Keratinocyte (primary cell): ENCODE results near the gene NPS. TPM values are rescaled to one million over a fixed set of nuclear protein-coding genes. Genes with fewer than 3 reads are reported as not detected.

Experiments used
- DNase-seq: peaks from one replicate; pipeline ENCODE4 v3.0.0-alpha.2; 2011; ENCODE audit warnings: low read depth, missing footprints, low spot score
- FAIRE-seq: peaks from 2 replicates; lab custom pipeline; 2011; peaks lifted over from hg19 to GRCh38; lab: Jason Lieb, UNC
- H2AFZ ChIP-seq: 2 replicates; pipeline ENCODE4 v1.6.0; 2012; ENCODE audit warnings: low read length, control low read depth, inconsistent platforms; ENCODE audit not compliant: control insufficient read depth
- H3K27ac ChIP-seq: 2 replicates; pipeline ENCODE4 v1.5.1; 2011; ENCODE audit warnings: low read length; ENCODE audit not compliant: control insufficient read depth, insufficient read depth
- H3K27me3 ChIP-seq: 3 replicates; pipeline ENCODE4 v1.6.0; 2011; ENCODE audit warnings: low read length; ENCODE audit not compliant: control insufficient read depth, insufficient read depth; ENCODE audit errors: extremely low read depth
- H3K36me3 ChIP-seq, 2 experiments: 2 replicates in 1 of 2; 3 replicates in 1 of 2; pipeline ENCODE4 v1.5.1; 2011; ENCODE audit warnings: low read length in 2 of 2, mild to moderate bottlenecking in 1 of 2; ENCODE audit not compliant: control insufficient read depth in 2 of 2, insufficient read depth in 2 of 2; ENCODE audit errors: extremely low read depth in 1 of 2
- H3K4me1 ChIP-seq: 3 replicates; pipeline ENCODE4 v1.5.1; 2011; ENCODE audit warnings: low read length; ENCODE audit not compliant: control insufficient read depth, insufficient read depth; ENCODE audit errors: extremely low read depth
- H3K4me2 ChIP-seq: 3 replicates; pipeline ENCODE4 v1.6.0; 2011; ENCODE audit warnings: low read depth, low read length; ENCODE audit not compliant: control insufficient read depth, insufficient read depth; ENCODE audit errors: extremely low read depth
- H3K4me3 ChIP-seq, 3 experiments: fragments of 200-600 bp in 1 of 3; sonication (generic) in 1 of 3; 2 replicates in 2 of 3; 3 replicates in 1 of 3; pipeline ENCODE4 v1.5.1; 2011 to 2016; ENCODE audit warnings: low read length in 3 of 3, mild to moderate bottlenecking in 3 of 3, control low read depth in 2 of 3, inconsistent platforms in 1 of 3, low read depth in 1 of 3, mixed read lengths in 1 of 3, mixed run types in 1 of 3, moderate library complexity in 1 of 3; ENCODE audit not compliant: control insufficient read depth in 2 of 3, insufficient read depth in 2 of 3; ENCODE audit errors: extremely low read depth in 1 of 3
- H3K79me2 ChIP-seq: 2 replicates; pipeline ENCODE4 v1.6.0; 2012; ENCODE audit warnings: low read length; ENCODE audit not compliant: control insufficient read depth, insufficient read depth
- H3K9ac ChIP-seq: 3 replicates; pipeline ENCODE4 v1.6.0; 2011; ENCODE audit warnings: low read length; ENCODE audit not compliant: control insufficient read depth, insufficient read depth; ENCODE audit errors: extremely low read depth
- H3K9me1 ChIP-seq: 3 replicates; pipeline ENCODE4 v1.6.0; 2011; ENCODE audit warnings: low read length; ENCODE audit not compliant: control insufficient read depth, insufficient read depth; ENCODE audit errors: extremely low read depth
- H3K9me3 ChIP-seq: 2 replicates; pipeline ENCODE4 v1.5.1; 2012; ENCODE audit warnings: low read depth, low read length; ENCODE audit not compliant: control insufficient read depth
- H4K20me1 ChIP-seq: 3 replicates; pipeline ENCODE4 v1.6.0; 2011; ENCODE audit warnings: low read length; ENCODE audit not compliant: control insufficient read depth, insufficient read depth; ENCODE audit errors: extremely low read depth
- EZH2 ChIP-seq: IDR thresholded peaks from one replicate; pipeline ENCODE4 v1.6.1; 2012; ENCODE audit warnings: inconsistent platforms, mild to moderate bottlenecking, low read length, moderate library complexity
- dilution Hi-C: fragments of 300-500 bp; cut with MboI; formaldehyde crosslinking; loops from one replicate; pipeline ENCODE4 v1.7.0; 2020; ENCODE audit warnings: low sequenced_read_pairs; ENCODE audit not compliant: extremely low pct_ligation_motif_present
- polyA plus RNA-seq, 5 experiments: library from polyadenylated mRNA; depleted of rRNA in 3 of 5; stranded (reverse) in 3 of 5; stranded (forward) in 1 of 5; unstranded in 1 of 5; fragments of >200 nt; gene quantifications; 1 replicate in 1 of 5; 2 replicates in 3 of 5; 3 replicates in 1 of 5; pipeline versions ENCODE4 v1.2.1 to v1.2.3, GENCODE V29; 2011 to 2012; ENCODE audit warnings: missing spikeins in 2 of 5, low read depth in 1 of 5, low replicate concordance in 1 of 5
- TF ChIP-seq, protein P1 (sequence below), 3 experiments: IDR thresholded peaks in 1 of 3; conservative IDR thresholded peaks in 1 of 3; optimal IDR thresholded peaks in 1 of 3; 2 replicates in 2 of 3; 3 replicates in 1 of 3; pipeline versions ENCODE3 to v1.5.1; 2011; ENCODE audit warnings: low read length in 3 of 3, mild to moderate bottlenecking in 3 of 3, moderate library complexity in 2 of 3, control low read depth in 1 of 3, inconsistent platforms in 1 of 3; ENCODE audit not compliant: insufficient read depth in 2 of 3; ENCODE audit errors: extremely low read depth in 1 of 3

NPS gene
- polyA plus RNA-seq, 1 donor (not counting 4 experiments of a cell fraction or from before 2014, with no cell fraction given), result not detected

DNA sequence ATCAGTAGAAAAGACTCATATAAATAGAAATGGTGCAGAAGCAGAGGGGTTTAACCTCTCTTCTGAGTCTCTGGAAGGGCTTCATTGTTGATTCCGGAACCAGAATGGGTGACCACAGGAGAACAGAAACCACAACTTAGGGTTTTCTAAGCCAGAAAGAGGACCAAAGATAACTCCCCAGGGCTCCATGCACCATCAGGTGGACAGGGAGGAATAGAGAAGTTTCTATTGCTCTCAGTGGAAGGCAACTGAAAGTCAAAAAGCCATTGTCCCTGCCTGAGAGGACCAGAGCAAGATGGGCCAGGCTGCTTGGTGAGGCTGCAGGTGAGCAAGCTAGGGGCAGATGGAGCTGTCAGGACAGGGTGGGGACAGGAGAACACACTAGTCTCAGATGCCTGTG lies 14.6 kb upstream of the NPS start:
- Histone ChIP-seq H3K4me2 (no peak overlapping the region), H3K4me1 (no peaks in the 10 kb centered on the region), H3K9me3 (no peaks in the 10 kb centered on the region), H3K9ac (no peak overlapping the region), H3K9me1 (no peaks in the 10 kb centered on the region), H3K79me2 (no peaks in the 10 kb centered on the region), H3K27ac (no peak overlapping the region), H3K27me3 (no peaks in the 10 kb centered on the region), H2AFZ (no peak overlapping the region), H3K4me3 (no peak overlapping the region), H4K20me1 (no peaks in the 10 kb centered on the region), H3K36me3 (no peaks in the 10 kb centered on the region)
- FAIRE-seq (no peak), DNase-seq (no peak)
- dilution Hi-C loops, result no loop called here
- no peak for TF ChIP-seq EZH2
- TF ChIP-seq, protein P1, sequence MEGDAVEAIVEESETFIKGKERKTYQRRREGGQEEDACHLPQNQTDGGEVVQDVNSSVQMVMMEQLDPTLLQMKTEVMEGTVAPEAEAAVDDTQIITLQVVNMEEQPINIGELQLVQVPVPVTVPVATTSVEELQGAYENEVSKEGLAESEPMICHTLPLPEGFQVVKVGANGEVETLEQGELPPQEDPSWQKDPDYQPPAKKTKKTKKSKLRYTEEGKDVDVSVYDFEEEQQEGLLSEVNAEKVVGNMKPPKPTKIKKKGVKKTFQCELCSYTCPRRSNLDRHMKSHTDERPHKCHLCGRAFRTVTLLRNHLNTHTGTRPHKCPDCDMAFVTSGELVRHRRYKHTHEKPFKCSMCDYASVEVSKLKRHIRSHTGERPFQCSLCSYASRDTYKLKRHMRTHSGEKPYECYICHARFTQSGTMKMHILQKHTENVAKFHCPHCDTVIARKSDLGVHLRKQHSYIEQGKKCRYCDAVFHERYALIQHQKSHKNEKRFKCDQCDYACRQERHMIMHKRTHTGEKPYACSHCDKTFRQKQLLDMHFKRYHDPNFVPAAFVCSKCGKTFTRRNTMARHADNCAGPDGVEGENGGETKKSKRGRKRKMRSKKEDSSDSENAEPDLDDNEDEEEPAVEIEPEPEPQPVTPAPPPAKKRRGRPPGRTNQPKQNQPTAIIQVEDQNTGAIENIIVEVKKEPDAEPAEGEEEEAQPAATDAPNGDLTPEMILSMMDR (optimal IDR thresholded peaks at IDR 0.05 in 1 of 3, IDR thresholded peaks at IDR 0.05 in 1 of 3, conservative IDR thresholded peaks at IDR 0.05 in 1 of 3; ENCODE audit: extremely low read depth in 1 of 3, insufficient read depth in 2 of 3, low read length in 3 of 3), result no peak

DNA sequence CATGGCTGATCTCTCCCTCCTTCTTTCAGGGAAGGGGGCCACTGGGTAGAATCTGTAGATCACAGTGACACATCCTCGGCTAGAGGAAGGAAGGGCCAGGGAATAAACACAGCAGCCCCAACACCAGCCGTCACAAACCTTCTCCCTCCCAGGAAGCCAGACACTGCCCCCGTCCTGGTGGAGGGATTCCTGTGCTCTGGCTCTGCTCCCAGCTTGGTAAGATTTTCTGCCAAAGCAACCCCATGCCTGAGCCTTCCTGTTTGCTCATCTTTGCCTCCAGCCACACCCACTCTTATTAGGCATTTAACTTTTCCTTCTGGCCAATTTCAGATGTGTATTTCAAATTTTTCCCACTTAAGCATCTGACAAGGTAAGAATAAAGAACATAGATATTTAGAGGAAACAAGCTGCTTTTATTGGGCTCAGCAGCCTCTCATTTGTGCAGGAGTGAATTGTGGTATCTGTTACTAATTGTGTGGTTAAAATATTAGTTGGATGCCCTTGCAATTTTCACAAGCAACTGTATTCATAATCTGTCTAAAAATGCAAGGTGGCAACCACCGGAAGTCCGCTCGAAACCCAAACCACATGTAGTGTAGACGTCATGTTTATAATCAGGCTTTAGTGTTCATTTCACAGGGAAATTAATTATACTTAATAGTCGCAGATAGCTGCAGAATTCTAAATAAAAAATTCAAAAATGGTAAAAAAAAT lies 13.2 kb upstream of the NPS start:
- H2AFZ ChIP-seq, result no peak overlapping the region
- dilution Hi-C loops, result no loop called here
- no peak overlapping the region for H3K27ac ChIP-seq
- H3K27me3 ChIP-seq, result no peaks in the 10 kb centered on the region
- no peaks in the 10 kb centered on the region for H3K9me3 ChIP-seq
- H3K79me2 ChIP-seq, result no peaks in the 10 kb centered on the region
- no peaks in the 10 kb centered on the region for H3K4me1 ChIP-seq
- H3K4me3 ChIP-seq, result no peak overlapping the region
- DNase-seq (no peak), FAIRE-seq (no peak)
- H3K9me1 ChIP-seq, result no peaks in the 10 kb centered on the region
- H3K4me2 ChIP-seq, result no peak overlapping the region
- no peaks in the 10 kb centered on the region for H4K20me1 ChIP-seq
- no peak overlapping the region for H3K9ac ChIP-seq
- H3K36me3 ChIP-seq, result no peaks in the 10 kb centered on the region
- no peak for TF ChIP-seq EZH2
- TF ChIP-seq, protein P1 (optimal IDR thresholded peaks at IDR 0.05 in 1 of 3, IDR thresholded peaks at IDR 0.05 in 1 of 3, conservative IDR thresholded peaks at IDR 0.05 in 1 of 3; ENCODE audit: extremely low read depth in 1 of 3, insufficient read depth in 2 of 3, low read length in 3 of 3), result no peak
